ENCODE results near the gene SHISAL2A. TPM values are rescaled to one million over a fixed set of nuclear protein-coding genes. Genes with fewer than 3 reads are reported as not detected.
A peak's percentile ranks its signal among the peaks of the same experiment; 100 is the strongest.

The SHISAL2A gene
- under 1 TPM; 0.14 to 0.33 TPM for total RNA-seq
- polyA plus RNA-seq: under 1 TPM in 1 of 2 donors, not detected in 1; 0.22 TPM

DNA sequence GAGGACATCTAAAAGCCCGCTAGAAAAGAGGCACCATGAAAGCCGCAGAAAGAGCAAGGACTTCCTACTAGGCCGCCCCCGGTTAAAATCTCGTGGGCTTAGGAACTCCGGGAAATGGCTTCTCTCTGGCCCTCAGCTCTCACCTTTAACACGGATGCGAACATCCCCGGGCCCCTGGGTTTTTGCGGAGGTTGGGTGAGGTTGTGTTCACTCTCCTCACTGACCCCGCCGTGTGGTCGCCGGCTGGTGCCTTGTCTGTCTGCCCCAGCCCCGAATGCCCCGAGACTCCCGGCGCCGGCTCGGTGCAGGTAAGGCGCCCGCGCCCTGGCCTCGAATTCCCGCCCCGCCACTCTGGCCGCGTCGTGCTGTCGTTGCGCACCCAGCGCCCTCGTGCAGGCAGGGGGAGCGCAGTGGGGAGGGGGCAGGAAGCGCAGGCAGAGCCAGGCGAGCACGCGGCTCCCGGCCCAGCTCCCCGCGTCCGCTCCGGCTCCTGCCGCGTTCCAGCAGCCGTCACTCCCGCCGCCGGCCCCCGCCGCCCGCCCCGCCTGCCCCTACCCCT lies at the start of gene SHISAL2A:
SHISAL2A (plus strand) TSS at position 437 of the 559 bp plus-strand sequence. CDS start 326 bp downstream, outside the sequence.
- DNase-seq (ENCODE audit: low spot score): no peak
- peaks cover 0 to 5% (median 2%) of the 10 kb centered on the region in 4 donors for H3K4me1 ChIP-seq (ENCODE audit: control insufficient read depth in 4 of 4, insufficient read depth in 4 of 4, low read length in 3 of 4)
- no peak within 1 kb of the TSS for H3K27ac ChIP-seq (ENCODE audit: low read depth in 1 of 2, low read length in 2 of 2)
- H3K9ac ChIP-seq (ENCODE audit: low read depth in 1 of 2, low read length in 2 of 2): no peak within 1 kb of the TSS
- H3K9me3 ChIP-seq (ENCODE audit: control insufficient read depth in 4 of 4, low read length in 3 of 4): no peaks in the 10 kb centered on the region
- H3K4me3 ChIP-seq (ENCODE audit: low read depth in 1 of 3, low read length in 3 of 3): peak within 1 kb of the TSS in 2 of 3 donors; percentile 17 to 49
- TF ChIP-seq FOXA1 (IDR thresholded peaks at IDR 0.05) (no peak), EGR1 (IDR thresholded peaks at IDR 0.05; ENCODE audit: low read depth in 2 of 2) (no peak)
- H3K36me3 ChIP-seq (ENCODE audit: control insufficient read depth in 4 of 4, insufficient read depth in 3 of 4, low read depth in 1 of 4, low read length in 3 of 4): no peaks in the 10 kb centered on the region
- 15% methylated on average over 53 of the region's 53 CpGs for WGBS
- H3K27me3 ChIP-seq (ENCODE audit: control insufficient read depth in 4 of 4, insufficient read depth in 4 of 4, low read length in 3 of 4): peaks cover 0 to 6% (median 0%) of the 10 kb centered on the region in 4 donors

DNA sequence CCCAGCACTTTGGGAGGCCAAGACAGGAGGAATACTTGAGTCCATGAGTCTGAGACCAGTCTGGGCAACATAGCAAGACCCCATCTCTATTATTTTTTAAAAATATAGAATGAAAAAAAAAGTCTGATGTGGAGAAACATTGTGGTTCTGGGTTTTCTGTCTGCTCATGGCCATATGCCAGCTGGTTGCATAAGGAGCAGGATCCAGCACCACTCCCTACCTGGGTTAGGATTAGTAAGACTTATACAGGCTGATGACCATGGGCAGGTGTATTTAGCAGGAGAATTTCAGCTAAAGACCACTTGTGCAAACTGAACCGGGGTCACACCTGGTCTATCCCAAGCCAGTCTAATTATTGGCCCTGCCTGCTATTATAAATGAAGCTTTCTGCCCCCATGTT lies 47.5 kb upstream of the SHISAL2A start:
- WGBS: 72% methylated on average over 1 of the region's 1 CpG

More for the DNA sequence above, 47.5 kb upstream of the SHISAL2A start:
- no peak for DNase-seq (ENCODE audit: low spot score)
- H3K36me3 ChIP-seq (ENCODE audit: control insufficient read depth in 4 of 4, insufficient read depth in 3 of 4, low read depth in 1 of 4, low read length in 3 of 4): no peaks in the 10 kb centered on the region
- no peaks in the 10 kb centered on the region for H3K4me1 ChIP-seq (ENCODE audit: control insufficient read depth in 4 of 4, insufficient read depth in 4 of 4, low read length in 3 of 4)
- TF ChIP-seq NR2F2 (IDR thresholded peaks at IDR 0.05): no peak
- TF ChIP-seq, protein P1, sequence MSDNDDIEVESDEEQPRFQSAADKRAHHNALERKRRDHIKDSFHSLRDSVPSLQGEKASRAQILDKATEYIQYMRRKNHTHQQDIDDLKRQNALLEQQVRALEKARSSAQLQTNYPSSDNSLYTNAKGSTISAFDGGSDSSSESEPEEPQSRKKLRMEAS (IDR thresholded peaks at IDR 0.05): no peak
- TF ChIP-seq, protein P2, sequence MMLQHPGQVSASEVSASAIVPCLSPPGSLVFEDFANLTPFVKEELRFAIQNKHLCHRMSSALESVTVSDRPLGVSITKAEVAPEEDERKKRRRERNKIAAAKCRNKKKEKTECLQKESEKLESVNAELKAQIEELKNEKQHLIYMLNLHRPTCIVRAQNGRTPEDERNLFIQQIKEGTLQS (IDR thresholded peaks at IDR 0.05): no peak
- no peak for TF ChIP-seq YY1 (IDR thresholded peaks at IDR 0.05)
- TF ChIP-seq, protein P3, sequence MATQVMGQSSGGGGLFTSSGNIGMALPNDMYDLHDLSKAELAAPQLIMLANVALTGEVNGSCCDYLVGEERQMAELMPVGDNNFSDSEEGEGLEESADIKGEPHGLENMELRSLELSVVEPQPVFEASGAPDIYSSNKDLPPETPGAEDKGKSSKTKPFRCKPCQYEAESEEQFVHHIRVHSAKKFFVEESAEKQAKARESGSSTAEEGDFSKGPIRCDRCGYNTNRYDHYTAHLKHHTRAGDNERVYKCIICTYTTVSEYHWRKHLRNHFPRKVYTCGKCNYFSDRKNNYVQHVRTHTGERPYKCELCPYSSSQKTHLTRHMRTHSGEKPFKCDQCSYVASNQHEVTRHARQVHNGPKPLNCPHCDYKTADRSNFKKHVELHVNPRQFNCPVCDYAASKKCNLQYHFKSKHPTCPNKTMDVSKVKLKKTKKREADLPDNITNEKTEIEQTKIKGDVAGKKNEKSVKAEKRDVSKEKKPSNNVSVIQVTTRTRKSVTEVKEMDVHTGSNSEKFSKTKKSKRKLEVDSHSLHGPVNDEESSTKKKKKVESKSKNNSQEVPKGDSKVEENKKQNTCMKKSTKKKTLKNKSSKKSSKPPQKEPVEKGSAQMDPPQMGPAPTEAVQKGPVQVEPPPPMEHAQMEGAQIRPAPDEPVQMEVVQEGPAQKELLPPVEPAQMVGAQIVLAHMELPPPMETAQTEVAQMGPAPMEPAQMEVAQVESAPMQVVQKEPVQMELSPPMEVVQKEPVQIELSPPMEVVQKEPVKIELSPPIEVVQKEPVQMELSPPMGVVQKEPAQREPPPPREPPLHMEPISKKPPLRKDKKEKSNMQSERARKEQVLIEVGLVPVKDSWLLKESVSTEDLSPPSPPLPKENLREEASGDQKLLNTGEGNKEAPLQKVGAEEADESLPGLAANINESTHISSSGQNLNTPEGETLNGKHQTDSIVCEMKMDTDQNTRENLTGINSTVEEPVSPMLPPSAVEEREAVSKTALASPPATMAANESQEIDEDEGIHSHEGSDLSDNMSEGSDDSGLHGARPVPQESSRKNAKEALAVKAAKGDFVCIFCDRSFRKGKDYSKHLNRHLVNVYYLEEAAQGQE (IDR thresholded peaks at IDR 0.05): no peak
- no peak for TF ChIP-seq CTCF (IDR thresholded peaks at IDR 0.05; ENCODE audit: low read depth, low read length, missing input control)
- TF ChIP-seq HNF4G (IDR thresholded peaks at IDR 0.05): no peak
- no peak for TF ChIP-seq JUND (IDR thresholded peaks at IDR 0.05)
- no peak for TF ChIP-seq FOXA2 (IDR thresholded peaks at IDR 0.05)
- no peak for TF ChIP-seq SP1 (IDR thresholded peaks at IDR 0.05)
- TF ChIP-seq RXRA (IDR thresholded peaks at IDR 0.05): no peak
- H3K27me3 ChIP-seq (ENCODE audit: control insufficient read depth in 4 of 4, insufficient read depth in 4 of 4, low read length in 3 of 4): no peaks in the 10 kb centered on the region
- no peak overlapping the region for H3K9ac ChIP-seq (ENCODE audit: low read depth in 1 of 2, low read length in 2 of 2)
- H3K4me3 ChIP-seq (ENCODE audit: low read depth in 1 of 3, low read length in 3 of 3): no peak overlapping the region
- no peaks in the 10 kb centered on the region for H3K9me3 ChIP-seq (ENCODE audit: control insufficient read depth in 4 of 4, low read length in 3 of 4)
- H3K27ac ChIP-seq (ENCODE audit: low read depth in 1 of 2, low read length in 2 of 2): no peak overlapping the region

All from liver (tissue), 9 donors.